Brain microvascular endothelial cell (primary cell): Measurements from ENCODE around the gene SLC25A28.

ENCODE experiments used
- DNase-seq: peaks from one replicate; pipeline ENCODE4 v3.0.0-alpha.2; 2020
- H3K27ac ChIP-seq: fragments of 250-450 bp; sonication (Bioruptor Pico); 2 replicates; pipeline ENCODE4 v1.5.1; 2020; ENCODE audit warnings: mild to moderate bottlenecking, moderate library complexity
- H3K27me3 ChIP-seq: fragments of 250-450 bp; sonication (Bioruptor Pico); replicated peaks from 2 replicates; pipeline ENCODE4 v1.5.1; 2020; ENCODE audit warnings: mild to moderate bottlenecking
- H3K36me3 ChIP-seq: fragments of 250-450 bp; sonication (Bioruptor Pico); replicated peaks from 2 replicates; pipeline ENCODE4 v1.5.1; 2020; ENCODE audit warnings: mild to moderate bottlenecking
- H3K4me3 ChIP-seq: 2 replicates; pipeline ENCODE4 v1.5.1; 2011; ENCODE audit warnings: low read depth, mild to moderate bottlenecking, control low read depth, low read length, moderate library complexity
- in situ Hi-C: cut with HindIII; loops from 2 replicates; pipeline ENCODE4 v1.10.0; 2017; ENCODE audit warnings: low sequenced_read_pairs, low pct_ligation_motif_present
- TF ChIP-seq, protein P1 (sequence below): IDR thresholded peaks from 2 replicates; pipeline ENCODE4 v1.5.1; 2011; ENCODE audit warnings: low read depth, mild to moderate bottlenecking, moderate library complexity, low read length, control low read depth, inconsistent platforms; ENCODE audit errors: missing control alignments

The SLC25A28 gene

DNA sequence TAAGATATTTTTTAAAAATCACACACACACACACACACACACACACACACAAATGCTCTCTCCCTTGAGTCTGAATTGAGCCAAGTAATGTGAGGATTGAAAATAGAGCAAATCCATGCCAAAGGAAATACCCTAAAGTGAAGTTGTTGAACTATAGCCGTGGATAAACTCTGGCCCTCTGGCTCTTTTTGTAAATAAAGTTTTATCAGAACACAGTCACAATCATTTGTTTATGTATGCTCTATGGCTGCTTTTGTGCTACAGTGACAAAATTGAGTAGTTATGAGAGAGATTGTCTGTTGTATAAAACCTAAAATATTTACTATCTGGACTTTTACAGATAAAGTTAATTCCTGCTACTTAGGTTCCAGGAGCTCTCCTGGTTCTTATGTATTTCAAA is 48.4 kb downstream of the SLC25A28 start:
- Histone ChIP-seq H3K27ac (no peak overlapping the region), H3K4me3 (no peak overlapping the region), H3K27me3 (no peaks in the 10 kb centered on the region), H3K36me3 (no peaks in the 10 kb centered on the region)
- DNase-seq, result no peak
- TF ChIP-seq, protein P1, sequence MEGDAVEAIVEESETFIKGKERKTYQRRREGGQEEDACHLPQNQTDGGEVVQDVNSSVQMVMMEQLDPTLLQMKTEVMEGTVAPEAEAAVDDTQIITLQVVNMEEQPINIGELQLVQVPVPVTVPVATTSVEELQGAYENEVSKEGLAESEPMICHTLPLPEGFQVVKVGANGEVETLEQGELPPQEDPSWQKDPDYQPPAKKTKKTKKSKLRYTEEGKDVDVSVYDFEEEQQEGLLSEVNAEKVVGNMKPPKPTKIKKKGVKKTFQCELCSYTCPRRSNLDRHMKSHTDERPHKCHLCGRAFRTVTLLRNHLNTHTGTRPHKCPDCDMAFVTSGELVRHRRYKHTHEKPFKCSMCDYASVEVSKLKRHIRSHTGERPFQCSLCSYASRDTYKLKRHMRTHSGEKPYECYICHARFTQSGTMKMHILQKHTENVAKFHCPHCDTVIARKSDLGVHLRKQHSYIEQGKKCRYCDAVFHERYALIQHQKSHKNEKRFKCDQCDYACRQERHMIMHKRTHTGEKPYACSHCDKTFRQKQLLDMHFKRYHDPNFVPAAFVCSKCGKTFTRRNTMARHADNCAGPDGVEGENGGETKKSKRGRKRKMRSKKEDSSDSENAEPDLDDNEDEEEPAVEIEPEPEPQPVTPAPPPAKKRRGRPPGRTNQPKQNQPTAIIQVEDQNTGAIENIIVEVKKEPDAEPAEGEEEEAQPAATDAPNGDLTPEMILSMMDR, result no peak
- in situ Hi-C loops, result no loop called here

DNA sequence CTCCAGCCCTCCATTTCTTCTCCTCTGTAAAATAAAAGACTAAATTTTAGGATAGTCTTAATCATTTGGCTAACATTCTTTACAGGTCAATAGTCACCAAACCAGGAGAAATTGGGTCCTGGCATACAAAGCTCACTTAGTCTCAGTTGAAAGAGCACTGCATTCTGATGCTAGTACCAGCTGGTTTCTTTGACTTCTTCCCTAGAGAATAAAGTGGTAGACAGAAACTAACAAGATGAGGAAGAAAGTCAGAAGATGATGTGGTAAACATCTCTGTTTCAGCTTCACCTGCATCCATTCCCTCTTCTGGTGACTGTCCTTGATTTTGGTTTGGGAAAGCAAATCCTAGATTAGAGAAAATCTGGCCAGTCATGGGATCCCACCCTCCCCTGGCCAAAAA is 50.3 kb downstream of the SLC25A28 start:
- H3K27me3 ChIP-seq, result no peaks in the 10 kb centered on the region
- TF ChIP-seq, protein P1, result no peak
- H3K4me3 ChIP-seq, result no peak overlapping the region
- in situ Hi-C loops, result no loop called here
- no peak overlapping the region for H3K27ac ChIP-seq
- DNase-seq, result no peak
- no peaks in the 10 kb centered on the region for H3K36me3 ChIP-seq

DNA sequence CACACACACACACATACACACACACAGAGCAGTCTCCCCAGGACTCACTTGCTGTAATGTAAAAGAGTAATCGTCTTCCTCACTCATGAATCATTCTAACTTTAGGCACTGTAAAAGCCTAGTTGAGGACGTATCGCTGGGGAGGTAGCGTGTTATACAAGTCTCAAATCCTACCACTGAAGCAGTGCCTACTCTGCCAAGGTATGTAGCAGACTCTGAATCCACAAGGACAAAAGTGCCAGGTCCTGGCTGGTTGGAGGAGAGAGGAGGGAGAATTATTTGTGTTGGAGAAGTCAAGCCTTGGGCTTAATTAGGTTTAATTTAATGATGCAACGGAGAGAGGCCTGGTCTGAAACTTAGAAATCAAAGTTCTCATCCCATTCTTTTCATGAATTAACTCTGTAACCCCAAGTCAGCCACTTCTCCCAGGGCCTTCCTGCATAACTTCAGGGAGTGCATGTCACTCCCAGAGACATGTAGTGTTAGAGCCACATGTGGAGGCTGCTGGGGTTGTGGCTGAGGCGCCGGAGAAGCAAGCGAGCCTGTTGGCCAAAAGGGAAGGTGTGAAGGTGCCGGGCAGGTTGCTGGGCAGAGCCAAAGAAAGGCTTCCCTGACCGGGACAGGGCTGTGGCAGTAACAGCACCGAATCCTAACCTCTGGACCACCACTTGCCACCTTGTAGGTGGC is 50.8 kb downstream of the SLC25A28 start:
- H3K27ac ChIP-seq, result no peak overlapping the region

DNA sequence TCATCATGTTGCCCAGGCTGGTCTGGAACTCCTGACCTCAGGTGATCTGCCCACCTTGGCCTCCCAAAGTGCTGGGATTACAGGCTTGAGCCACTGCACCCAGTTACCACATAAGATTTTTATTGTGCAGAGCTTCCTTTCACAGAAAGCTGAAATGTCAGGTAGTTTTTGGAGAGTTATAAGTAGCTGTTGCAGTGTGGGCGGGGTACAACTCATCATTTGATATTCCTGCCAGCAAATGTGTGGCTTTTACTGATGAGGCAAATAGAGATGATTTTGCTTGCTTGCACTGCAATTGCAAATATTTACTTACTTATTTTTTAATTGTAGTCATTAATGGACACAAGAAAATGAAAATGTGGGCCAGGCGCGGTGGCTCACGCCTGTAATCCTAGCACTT is 55.1 kb downstream of the SLC25A28 start:
- no peak for DNase-seq
- Histone ChIP-seq H3K4me3 (no peak overlapping the region), H3K36me3 (no peaks in the 10 kb centered on the region), H3K27ac (no peak overlapping the region), H3K27me3 (no peaks in the 10 kb centered on the region)
- in situ Hi-C loops, result no loop called here
- TF ChIP-seq, protein P1, result no peak

More for the DNA sequence above, 50.8 kb downstream of the SLC25A28 start:
- H3K4me3 ChIP-seq, result no peak overlapping the region
- TF ChIP-seq, protein P1, result no peak
- in situ Hi-C loops, result no loop called here
- no peaks in the 10 kb centered on the region for H3K27me3 ChIP-seq
- H3K36me3 ChIP-seq, result no peaks in the 10 kb centered on the region
- no peak for DNase-seq

DNA sequence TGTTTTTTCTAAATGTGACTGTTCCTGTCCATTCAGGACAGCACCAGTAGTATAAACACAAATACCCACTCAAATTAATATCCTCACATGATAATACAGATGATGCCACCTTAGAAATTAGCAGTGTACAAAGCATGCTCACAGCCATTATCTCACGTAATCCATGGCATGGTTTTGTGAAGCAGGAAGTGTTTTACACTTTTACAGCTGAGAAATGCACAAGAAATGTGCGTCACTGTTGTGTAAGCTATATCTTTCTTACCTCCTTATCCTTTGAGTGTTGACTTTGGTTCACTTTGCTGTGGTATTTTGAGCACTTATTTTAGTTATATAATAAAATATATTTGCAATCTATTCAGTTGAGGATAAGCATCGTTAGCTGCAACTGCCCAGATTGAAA is 55.9 kb downstream of the SLC25A28 start:
- no peak overlapping the region for H3K27ac ChIP-seq
- TF ChIP-seq, protein P1, result no peak
- no peak for DNase-seq
- H3K36me3 ChIP-seq, result no peaks in the 10 kb centered on the region
- no peak overlapping the region for H3K4me3 ChIP-seq
- H3K27me3 ChIP-seq, result no peaks in the 10 kb centered on the region
- in situ Hi-C loops, result no loop called here

DNA sequence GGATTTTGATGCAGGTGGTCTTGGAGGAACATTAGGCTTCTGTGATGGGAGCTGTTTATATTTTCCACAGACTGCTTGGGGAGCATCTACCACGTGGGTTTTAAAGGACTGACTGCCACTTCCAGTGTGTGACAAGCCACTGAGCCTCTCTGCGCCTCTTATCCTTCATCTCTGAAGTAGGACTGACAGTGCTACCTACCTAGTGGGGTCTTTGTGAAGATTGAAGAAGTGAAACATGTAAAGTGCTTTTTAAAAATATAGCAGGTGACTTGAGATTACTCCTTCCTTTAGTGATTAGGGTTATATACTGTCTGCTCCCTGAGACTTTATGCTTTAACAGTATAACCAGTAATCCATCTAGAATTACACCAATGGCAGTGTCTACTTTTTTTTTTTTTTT is 57.6 kb downstream of the SLC25A28 start:
- no peak overlapping the region for H3K27ac ChIP-seq
- H3K36me3 ChIP-seq, result no peaks in the 10 kb centered on the region
- in situ Hi-C loops, result no loop called here
- no peaks in the 10 kb centered on the region for H3K27me3 ChIP-seq
- no peak for DNase-seq
- H3K4me3 ChIP-seq, result no peak overlapping the region
- TF ChIP-seq, protein P1, result no peak
